GM23338 (cell line): ENCODE results near the gene DKK2. TPM values are rescaled to one million over a fixed set of nuclear protein-coding genes. Genes with fewer than 3 reads are reported as not detected.
A peak's percentile ranks its signal among the peaks of the same experiment; 100 is the strongest.

Source experiments
- ATAC-seq: fragments of 200-7000 bp; cut with Tn5 transposase; 3 replicates; pipeline ENCODE4 v1.9.1; 2020
- DNase-seq: peaks from one replicate; pipeline ENCODE4 v3.0.0-alpha.2; 2015; ENCODE audit warnings: low spot score
- H2AFZ ChIP-seq: fragments of 200-600 bp; sonication (generic); 2 replicates; pipeline ENCODE4 v1.8.0; 2016; ENCODE audit warnings: antibody characterized with exemption, mild to moderate bottlenecking, moderate library complexity
- H3F3A ChIP-seq: fragments of 200-600 bp; sonication (generic); replicated peaks from 2 replicates; pipeline ENCODE4 v1.8.0; 2017; ENCODE audit warnings: antibody characterized with exemption, mixed run types, low read depth
- H3K27ac ChIP-seq: fragments of 200-600 bp; sonication (generic); 2 replicates; pipeline ENCODE4 v1.6.1; 2016; ENCODE audit warnings: low read depth
- H3K27me3 ChIP-seq: fragments of 200-600 bp; sonication (generic); 2 replicates; pipeline ENCODE4 v1.8.0; 2016; ENCODE audit warnings: mild to moderate bottlenecking, mixed run types, moderate library complexity; ENCODE audit not compliant: insufficient read depth
- H3K36me3 ChIP-seq: fragments of 200-600 bp; sonication (generic); 2 replicates; pipeline ENCODE4 v1.8.0; 2016; ENCODE audit warnings: mild to moderate bottlenecking; ENCODE audit not compliant: insufficient read depth
- H3K4me1 ChIP-seq: fragments of 200-600 bp; sonication (generic); 2 replicates; pipeline ENCODE4 v1.8.0; 2016; ENCODE audit warnings: mild to moderate bottlenecking, moderate library complexity; ENCODE audit not compliant: insufficient read depth
- H3K4me2 ChIP-seq: fragments of 200-600 bp; sonication (generic); 2 replicates; pipeline ENCODE4 v1.7.1; 2017; ENCODE audit warnings: mixed run types
- H3K4me3 ChIP-seq: fragments of 200-600 bp; sonication (generic); 2 replicates; pipeline ENCODE4 v1.6.1; 2016; ENCODE audit warnings: mixed run types
- H3K79me2 ChIP-seq: fragments of 200-600 bp; sonication (generic); replicated peaks from 2 replicates; pipeline ENCODE4 v1.8.0; 2017; ENCODE audit warnings: mild to moderate bottlenecking; ENCODE audit not compliant: insufficient read depth
- H3K9me2 ChIP-seq: fragments of 200-600 bp; sonication (generic); 2 replicates; pipeline ENCODE4 v1.8.0; 2017; ENCODE audit not compliant: insufficient read depth
- H4K20me1 ChIP-seq: fragments of 200-600 bp; sonication (generic); replicated peaks from 2 replicates; pipeline ENCODE4 v1.8.0; 2017; ENCODE audit warnings: mild to moderate bottlenecking; ENCODE audit not compliant: insufficient read depth
- H3K27ac Mint-ChIP-seq: 2 replicates; pipeline ENCODE4 v1.8.0; 2020; ENCODE audit warnings: inconsistent platforms, mild to moderate bottlenecking, moderate library complexity, mixed read lengths
- H3K27me3 Mint-ChIP-seq: 3 replicates; pipeline ENCODE4 v1.8.0; 2022; ENCODE audit warnings: low read depth, mild to moderate bottlenecking, moderate library complexity, mixed read lengths, inconsistent platforms; ENCODE audit not compliant: insufficient read depth, poor library complexity
- H3K36me3 Mint-ChIP-seq: 3 replicates; pipeline ENCODE4 v1.8.0; 2021; ENCODE audit warnings: low read depth, mild to moderate bottlenecking, inconsistent platforms, moderate library complexity, mixed read lengths
- H3K4me1 Mint-ChIP-seq: 3 replicates; pipeline ENCODE4 v1.8.0; 2020; ENCODE audit warnings: mild to moderate bottlenecking, inconsistent platforms, mixed read lengths
- H3K4me3 Mint-ChIP-seq: 3 replicates; pipeline ENCODE4 v1.8.0; 2021; ENCODE audit warnings: moderate library complexity, mild to moderate bottlenecking, inconsistent platforms, mixed read lengths
- H3K9me3 Mint-ChIP-seq: 3 replicates; pipeline ENCODE4 v1.8.0; 2020; ENCODE audit warnings: moderate library complexity, mild to moderate bottlenecking, inconsistent platforms, mixed read lengths
- CREB1 ChIP-seq: fragments of 250-450 bp; sonication (Bioruptor Pico); IDR thresholded peaks from 2 replicates; pipeline ENCODE4 v1.5.0; 2020; ENCODE audit warnings: low read depth, mild to moderate bottlenecking, moderate library complexity
- EZH2phosphoT487 ChIP-seq: fragments of 200-600 bp; sonication (generic); IDR thresholded peaks from one replicate; pipeline ENCODE4 v1.8.1; 2018; ENCODE audit warnings: antibody characterized with exemption; ENCODE audit not compliant: unreplicated experiment
- JUNB ChIP-seq: IDR thresholded peaks from one replicate; pipeline ENCODE4 v1.6.1; 2016; ENCODE audit warnings: antibody characterized with exemption; ENCODE audit not compliant: unreplicated experiment
- NANOG ChIP-seq: IDR thresholded peaks from 2 replicates; pipeline ENCODE4 v1.6.1; 2016; ENCODE audit warnings: antibody characterized with exemption, borderline replicate concordance
- POLR2AphosphoS5 ChIP-seq: IDR thresholded peaks from 2 replicates; pipeline ENCODE4 v1.6.1; 2016; ENCODE audit warnings: antibody characterized with exemption, low read depth
- STAT1 ChIP-seq: IDR thresholded peaks from one replicate; pipeline ENCODE4 v1.6.1; 2016; ENCODE audit warnings: antibody characterized with exemption; ENCODE audit not compliant: unreplicated experiment
- ZNF114 ChIP-seq: fragments of 250-450 bp; sonication (Bioruptor Pico); IDR thresholded peaks from 2 replicates; pipeline ENCODE4 v1.5.0; 2020; ENCODE audit warnings: mild to moderate bottlenecking, moderate library complexity
- ZNF331 ChIP-seq: fragments of 250-450 bp; sonication (Bioruptor Pico); IDR thresholded peaks from 2 replicates; pipeline ENCODE4 v1.5.0; 2020; ENCODE audit warnings: low read depth, mild to moderate bottlenecking, moderate library complexity
- polyA plus RNA-seq: library from polyadenylated mRNA; unstranded; fragments of >200 nt; fragmentation: Nextera tagmentation; extraction: Ambion mirVana; gene quantifications from 2 replicates; pipeline ENCODE4 v1.2.1, GENCODE V29; 2016
- total RNA-seq: library from RNA; depleted of rRNA; stranded (reverse); fragments of >200 nt; shearing (Covaris generic); gene quantifications from 2 replicates; pipeline ENCODE4 v1.2.3, GENCODE V29; 2014
- TF ChIP-seq, protein P1 (sequence below): IDR thresholded peaks from one replicate; pipeline ENCODE4 v1.6.1; 2018; ENCODE audit warnings: antibody characterized with exemption; ENCODE audit not compliant: unreplicated experiment
- TF ChIP-seq, protein P2 (sequence below): fragments of 250-450 bp; sonication (Bioruptor Pico); IDR thresholded peaks from 2 replicates; pipeline ENCODE4 v1.5.0; 2020; ENCODE audit warnings: mild to moderate bottlenecking, moderate library complexity
- TF ChIP-seq, protein P3 (sequence below), 2 experiments: fragments of 200-600 bp in 1 of 2; sonication (generic) in 1 of 2; conservative IDR thresholded peaks; 2 replicates each; pipeline versions ENCODE4 v1.5.1 to v1.6.1; 2016 to 2017; ENCODE audit warnings: antibody characterized with exemption in 2 of 2, low read depth in 2 of 2, mild to moderate bottlenecking in 2 of 2, moderate library complexity in 1 of 2
- TF ChIP-seq, protein P4 (sequence below): IDR thresholded peaks from 2 replicates; pipeline ENCODE4 v1.6.1; 2016; ENCODE audit warnings: antibody characterized with exemption

DKK2 gene
- total and polyA plus RNA-seq, 2 experiments from 2014 or later, result 0.05 TPM; not detected in 1

DNA sequence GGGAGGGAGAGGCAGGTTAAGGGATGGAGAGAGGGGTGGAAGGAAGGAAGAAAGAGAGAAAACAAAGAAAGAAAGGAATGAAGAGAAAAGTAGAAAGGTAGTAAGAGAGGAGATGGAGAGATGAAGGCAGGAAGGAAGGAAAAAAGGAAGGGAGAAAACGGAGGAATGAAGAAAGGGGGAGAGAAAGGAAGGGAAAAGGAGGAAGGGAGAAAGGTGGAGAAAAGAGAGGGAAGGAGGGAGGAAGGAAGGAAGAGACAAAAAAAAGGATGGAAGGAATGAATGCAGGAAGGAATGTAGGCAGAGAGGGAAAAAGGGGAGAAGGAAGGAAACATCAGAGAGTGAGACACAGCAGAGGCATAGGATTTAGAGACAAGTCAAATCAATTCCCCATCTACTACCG, 68.2 kb downstream of the DKK2 start:
- H3K4me3 Mint-ChIP-seq, result no peak overlapping the region
- no peak for DNase-seq

More for the DNA sequence above, 68.2 kb downstream of the DKK2 start:
- peaks cover 6% of the 10 kb centered on the region for H3K27me3 Mint-ChIP-seq
- no peak overlapping the region for H3K27ac Mint-ChIP-seq
- no peaks in the 10 kb centered on the region; the same call in 2 of the 3 replicates for H3K9me3 Mint-ChIP-seq
- H3K4me1 Mint-ChIP-seq, result peaks cover 6% of the 10 kb centered on the region; the same call in 2 of the 3 replicates
- TF ChIP-seq POLR2AphosphoS5 (no peak), NANOG (no peak), JUNB (no peak), STAT1 (no peak), ZNF331 (CRISPR knock-in tag) (no peak), EZH2phosphoT487 (no peak), ZNF114 (no peak), CREB1 (CRISPR knock-in tag) (no peak)
- TF ChIP-seq, protein P1, sequence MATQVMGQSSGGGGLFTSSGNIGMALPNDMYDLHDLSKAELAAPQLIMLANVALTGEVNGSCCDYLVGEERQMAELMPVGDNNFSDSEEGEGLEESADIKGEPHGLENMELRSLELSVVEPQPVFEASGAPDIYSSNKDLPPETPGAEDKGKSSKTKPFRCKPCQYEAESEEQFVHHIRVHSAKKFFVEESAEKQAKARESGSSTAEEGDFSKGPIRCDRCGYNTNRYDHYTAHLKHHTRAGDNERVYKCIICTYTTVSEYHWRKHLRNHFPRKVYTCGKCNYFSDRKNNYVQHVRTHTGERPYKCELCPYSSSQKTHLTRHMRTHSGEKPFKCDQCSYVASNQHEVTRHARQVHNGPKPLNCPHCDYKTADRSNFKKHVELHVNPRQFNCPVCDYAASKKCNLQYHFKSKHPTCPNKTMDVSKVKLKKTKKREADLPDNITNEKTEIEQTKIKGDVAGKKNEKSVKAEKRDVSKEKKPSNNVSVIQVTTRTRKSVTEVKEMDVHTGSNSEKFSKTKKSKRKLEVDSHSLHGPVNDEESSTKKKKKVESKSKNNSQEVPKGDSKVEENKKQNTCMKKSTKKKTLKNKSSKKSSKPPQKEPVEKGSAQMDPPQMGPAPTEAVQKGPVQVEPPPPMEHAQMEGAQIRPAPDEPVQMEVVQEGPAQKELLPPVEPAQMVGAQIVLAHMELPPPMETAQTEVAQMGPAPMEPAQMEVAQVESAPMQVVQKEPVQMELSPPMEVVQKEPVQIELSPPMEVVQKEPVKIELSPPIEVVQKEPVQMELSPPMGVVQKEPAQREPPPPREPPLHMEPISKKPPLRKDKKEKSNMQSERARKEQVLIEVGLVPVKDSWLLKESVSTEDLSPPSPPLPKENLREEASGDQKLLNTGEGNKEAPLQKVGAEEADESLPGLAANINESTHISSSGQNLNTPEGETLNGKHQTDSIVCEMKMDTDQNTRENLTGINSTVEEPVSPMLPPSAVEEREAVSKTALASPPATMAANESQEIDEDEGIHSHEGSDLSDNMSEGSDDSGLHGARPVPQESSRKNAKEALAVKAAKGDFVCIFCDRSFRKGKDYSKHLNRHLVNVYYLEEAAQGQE, result no peak
- TF ChIP-seq, protein P2, sequence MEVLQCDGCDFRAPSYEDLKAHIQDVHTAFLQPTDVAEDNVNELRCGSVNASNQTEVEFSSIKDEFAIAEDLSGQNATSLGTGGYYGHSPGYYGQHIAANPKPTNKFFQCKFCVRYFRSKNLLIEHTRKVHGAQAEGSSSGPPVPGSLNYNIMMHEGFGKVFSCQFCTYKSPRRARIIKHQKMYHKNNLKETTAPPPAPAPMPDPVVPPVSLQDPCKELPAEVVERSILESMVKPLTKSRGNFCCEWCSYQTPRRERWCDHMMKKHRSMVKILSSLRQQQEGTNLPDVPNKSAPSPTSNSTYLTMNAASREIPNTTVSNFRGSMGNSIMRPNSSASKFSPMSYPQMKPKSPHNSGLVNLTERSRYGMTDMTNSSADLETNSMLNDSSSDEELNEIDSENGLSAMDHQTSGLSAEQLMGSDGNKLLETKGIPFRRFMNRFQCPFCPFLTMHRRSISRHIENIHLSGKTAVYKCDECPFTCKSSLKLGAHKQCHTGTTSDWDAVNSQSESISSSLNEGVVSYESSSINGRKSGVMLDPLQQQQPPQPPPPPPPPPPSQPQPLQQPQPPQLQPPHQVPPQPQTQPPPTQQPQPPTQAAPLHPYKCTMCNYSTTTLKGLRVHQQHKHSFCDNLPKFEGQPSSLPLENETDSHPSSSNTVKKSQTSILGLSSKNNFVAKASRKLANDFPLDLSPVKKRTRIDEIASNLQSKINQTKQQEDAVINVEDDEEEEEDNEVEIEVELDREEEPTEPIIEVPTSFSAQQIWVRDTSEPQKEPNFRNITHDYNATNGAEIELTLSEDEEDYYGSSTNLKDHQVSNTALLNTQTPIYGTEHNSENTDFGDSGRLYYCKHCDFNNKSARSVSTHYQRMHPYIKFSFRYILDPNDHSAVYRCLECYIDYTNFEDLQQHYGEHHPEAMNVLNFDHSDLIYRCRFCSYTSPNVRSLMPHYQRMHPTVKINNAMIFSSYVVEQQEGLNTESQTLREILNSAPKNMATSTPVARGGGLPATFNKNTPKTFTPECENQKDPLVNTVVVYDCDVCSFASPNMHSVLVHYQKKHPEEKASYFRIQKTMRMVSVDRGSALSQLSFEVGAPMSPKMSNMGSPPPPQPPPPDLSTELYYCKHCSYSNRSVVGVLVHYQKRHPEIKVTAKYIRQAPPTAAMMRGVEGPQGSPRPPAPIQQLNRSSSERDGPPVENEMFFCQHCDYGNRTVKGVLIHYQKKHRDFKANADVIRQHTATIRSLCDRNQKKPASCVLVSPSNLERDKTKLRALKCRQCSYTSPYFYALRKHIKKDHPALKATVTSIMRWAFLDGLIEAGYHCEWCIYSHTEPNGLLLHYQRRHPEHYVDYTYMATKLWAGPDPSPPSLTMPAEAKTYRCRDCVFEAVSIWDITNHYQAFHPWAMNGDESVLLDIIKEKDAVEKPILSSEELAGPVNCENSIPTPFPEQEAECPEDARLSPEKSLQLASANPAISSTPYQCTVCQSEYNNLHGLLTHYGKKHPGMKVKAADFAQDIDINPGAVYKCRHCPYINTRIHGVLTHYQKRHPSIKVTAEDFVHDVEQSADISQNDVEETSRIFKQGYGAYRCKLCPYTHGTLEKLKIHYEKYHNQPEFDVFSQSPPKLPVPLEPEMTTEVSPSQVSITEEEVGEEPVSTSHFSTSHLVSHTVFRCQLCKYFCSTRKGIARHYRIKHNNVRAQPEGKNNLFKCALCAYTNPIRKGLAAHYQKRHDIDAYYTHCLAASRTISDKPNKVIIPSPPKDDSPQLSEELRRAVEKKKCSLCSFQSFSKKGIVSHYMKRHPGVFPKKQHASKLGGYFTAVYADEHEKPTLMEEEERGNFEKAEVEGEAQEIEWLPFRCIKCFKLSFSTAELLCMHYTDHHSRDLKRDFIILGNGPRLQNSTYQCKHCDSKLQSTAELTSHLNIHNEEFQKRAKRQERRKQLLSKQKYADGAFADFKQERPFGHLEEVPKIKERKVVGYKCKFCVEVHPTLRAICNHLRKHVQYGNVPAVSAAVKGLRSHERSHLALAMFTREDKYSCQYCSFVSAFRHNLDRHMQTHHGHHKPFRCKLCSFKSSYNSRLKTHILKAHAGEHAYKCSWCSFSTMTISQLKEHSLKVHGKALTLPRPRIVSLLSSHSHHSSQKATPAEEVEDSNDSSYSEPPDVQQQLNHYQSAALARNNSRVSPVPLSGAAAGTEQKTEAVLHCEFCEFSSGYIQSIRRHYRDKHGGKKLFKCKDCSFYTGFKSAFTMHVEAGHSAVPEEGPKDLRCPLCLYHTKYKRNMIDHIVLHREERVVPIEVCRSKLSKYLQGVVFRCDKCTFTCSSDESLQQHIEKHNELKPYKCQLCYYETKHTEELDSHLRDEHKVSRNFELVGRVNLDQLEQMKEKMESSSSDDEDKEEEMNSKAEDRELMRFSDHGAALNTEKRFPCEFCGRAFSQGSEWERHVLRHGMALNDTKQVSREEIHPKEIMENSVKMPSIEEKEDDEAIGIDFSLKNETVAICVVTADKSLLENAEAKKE (CRISPR knock-in tag), result no peak
- TF ChIP-seq, protein P3, sequence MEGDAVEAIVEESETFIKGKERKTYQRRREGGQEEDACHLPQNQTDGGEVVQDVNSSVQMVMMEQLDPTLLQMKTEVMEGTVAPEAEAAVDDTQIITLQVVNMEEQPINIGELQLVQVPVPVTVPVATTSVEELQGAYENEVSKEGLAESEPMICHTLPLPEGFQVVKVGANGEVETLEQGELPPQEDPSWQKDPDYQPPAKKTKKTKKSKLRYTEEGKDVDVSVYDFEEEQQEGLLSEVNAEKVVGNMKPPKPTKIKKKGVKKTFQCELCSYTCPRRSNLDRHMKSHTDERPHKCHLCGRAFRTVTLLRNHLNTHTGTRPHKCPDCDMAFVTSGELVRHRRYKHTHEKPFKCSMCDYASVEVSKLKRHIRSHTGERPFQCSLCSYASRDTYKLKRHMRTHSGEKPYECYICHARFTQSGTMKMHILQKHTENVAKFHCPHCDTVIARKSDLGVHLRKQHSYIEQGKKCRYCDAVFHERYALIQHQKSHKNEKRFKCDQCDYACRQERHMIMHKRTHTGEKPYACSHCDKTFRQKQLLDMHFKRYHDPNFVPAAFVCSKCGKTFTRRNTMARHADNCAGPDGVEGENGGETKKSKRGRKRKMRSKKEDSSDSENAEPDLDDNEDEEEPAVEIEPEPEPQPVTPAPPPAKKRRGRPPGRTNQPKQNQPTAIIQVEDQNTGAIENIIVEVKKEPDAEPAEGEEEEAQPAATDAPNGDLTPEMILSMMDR (conservative IDR thresholded peaks at IDR 0.05; ENCODE audit: low read depth in 2 of 2), result no peak
- TF ChIP-seq, protein P4, sequence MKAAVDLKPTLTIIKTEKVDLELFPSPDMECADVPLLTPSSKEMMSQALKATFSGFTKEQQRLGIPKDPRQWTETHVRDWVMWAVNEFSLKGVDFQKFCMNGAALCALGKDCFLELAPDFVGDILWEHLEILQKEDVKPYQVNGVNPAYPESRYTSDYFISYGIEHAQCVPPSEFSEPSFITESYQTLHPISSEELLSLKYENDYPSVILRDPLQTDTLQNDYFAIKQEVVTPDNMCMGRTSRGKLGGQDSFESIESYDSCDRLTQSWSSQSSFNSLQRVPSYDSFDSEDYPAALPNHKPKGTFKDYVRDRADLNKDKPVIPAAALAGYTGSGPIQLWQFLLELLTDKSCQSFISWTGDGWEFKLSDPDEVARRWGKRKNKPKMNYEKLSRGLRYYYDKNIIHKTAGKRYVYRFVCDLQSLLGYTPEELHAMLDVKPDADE, result no peak
- no peak for ATAC-seq
- Histone ChIP-seq H2AFZ (peak overlapping the region; percentile 44; the same call in 1 of the 2 replicates), H3K79me2 (no peaks in the 10 kb centered on the region), H3K4me3 (no peak overlapping the region), H4K20me1 (no peaks in the 10 kb centered on the region), H3K9me2 (no peaks in the 10 kb centered on the region), H3K36me3 (no peaks in the 10 kb centered on the region), H3F3A (no peaks in the 10 kb centered on the region), H3K27me3 (no peaks in the 10 kb centered on the region), H3K27ac (no peak overlapping the region), H3K4me1 (no peaks in the 10 kb centered on the region), H3K4me2 (no peak overlapping the region)
- H3K36me3 Mint-ChIP-seq, result peaks cover under 1% of the 10 kb centered on the region; the same call in 1 of the 3 replicates
